ENCODE data around the gene DPEP2. TPM values are rescaled to one million over a fixed set of nuclear protein-coding genes. Genes with fewer than 3 reads are reported as not detected.

DPEP2 gene
- total and polyA plus RNA-seq, 2 of the 13 experiments (the other 11 are each of a cell fraction or from before 2014, with no cell fraction given): 0.18 TPM; not detected in 1

- TF ChIP-seq KDM2A (CRISPR knock-in tag; IDR thresholded peaks at IDR 0.05; ENCODE audit: borderline replicate concordance, low read depth) (no peak), RBM22 (optimal IDR thresholded peaks at IDR 0.05; ENCODE audit: low read length) (no peak), TERF1 (CRISPR knock-in tag; IDR thresholded peaks at IDR 0.05) (no peak), ZNF556 (CRISPR knock-in tag; IDR thresholded peaks at IDR 0.05; ENCODE audit: borderline replicate concordance) (no peak; the same call in 1 of the 2 replicates), HNF1A (IDR thresholded peaks at IDR 0.05; ENCODE audit: low read depth) (peak; percentile 57; the same call in 1 of the 2 replicates), HNF1A (CRISPR knock-in tag; IDR thresholded peaks at IDR 0.05; ENCODE audit: borderline replicate concordance) (peak; percentile 19; the same call in 1 of the 2 replicates), ZNF18 (CRISPR knock-in tag; IDR thresholded peaks at IDR 0.05; ENCODE audit: insufficient replicate concordance) (peak; percentile 95), REST (IDR thresholded peaks at IDR 0.05; ENCODE audit: borderline replicate concordance in 1 of 2, low read depth in 1 of 2, low read length in 2 of 2) (peak in 1 of 2 experiments; percentile 80; a peak in 2 of 4 replicates), ZNF230 (CRISPR knock-in tag; IDR thresholded peaks at IDR 0.05) (no peak), ZNF501 (CRISPR knock-in tag; IDR thresholded peaks at IDR 0.05) (no peak; the same call in 1 of the 2 replicates), ZNF34 (CRISPR knock-in tag; IDR thresholded peaks at IDR 0.05; ENCODE audit: borderline replicate concordance) (peak; percentile 81; the same call in 1 of the 2 replicates), ZNF207 (IDR thresholded peaks at IDR 0.05; ENCODE audit: borderline replicate concordance) (no peak), HIC2 (CRISPR knock-in tag; IDR thresholded peaks at IDR 0.05; ENCODE audit: low read depth) (peak; percentile 89)
These were observed 56.0 kb downstream of the DPEP2 start (continued) for GRCh38 chr16:67943256-67943618.

All from HepG2 (cell line).